Nucleus accumbens (tissue), 56 donors: ENCODE results near the gene LLPH.

Source experiments
- DNase-seq, 56 donors: peaks; one replicate each; lab custom pipeline; 2025; lab: John Stamatoyannopoulos, UW

Gene LLPH

DNA sequence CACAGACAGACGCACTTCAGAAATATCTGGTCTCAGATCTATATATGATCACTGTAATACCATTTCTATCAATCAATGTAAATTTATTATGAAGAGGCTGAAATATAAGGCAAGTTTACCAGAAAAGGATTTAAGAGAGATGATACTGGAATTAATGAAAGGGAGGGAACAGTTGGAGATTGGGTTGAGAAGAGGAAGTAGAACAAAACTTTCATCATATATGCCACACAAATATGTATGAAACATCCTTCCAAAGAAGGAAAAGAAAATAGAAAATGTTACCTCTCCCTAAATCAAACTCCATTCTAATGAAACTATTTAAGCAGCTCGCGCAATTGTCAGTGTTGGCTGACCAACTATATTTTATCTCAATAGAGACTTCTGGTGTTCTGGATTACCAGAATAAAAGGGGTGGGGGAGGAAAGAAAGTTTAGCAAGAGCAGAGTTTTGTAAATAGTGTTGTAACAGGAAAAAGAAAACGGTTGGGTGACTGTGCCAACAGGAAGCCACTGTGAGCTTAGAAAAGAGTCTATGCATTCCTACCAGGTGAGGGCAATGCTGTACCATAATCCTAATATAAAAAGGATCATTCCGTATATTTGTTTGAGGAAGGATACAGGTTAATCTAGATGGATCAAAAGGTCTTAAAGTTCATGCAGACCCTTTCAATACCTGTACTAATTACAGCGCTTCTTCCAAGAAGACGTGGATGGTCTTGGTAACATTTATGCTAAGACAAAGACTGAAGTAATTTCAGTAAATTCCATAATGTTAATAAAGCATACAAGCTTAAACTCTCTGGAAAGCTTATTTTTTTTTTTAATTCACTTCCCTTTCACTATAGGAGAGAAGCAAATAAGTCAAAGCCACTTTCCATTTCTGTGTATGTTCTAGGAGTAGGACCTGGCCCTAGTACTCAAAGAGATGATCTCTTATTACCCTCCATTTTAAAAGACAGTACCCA is 14.5 kb upstream of the LLPH start:
- DNase-seq = no peak

DNA sequence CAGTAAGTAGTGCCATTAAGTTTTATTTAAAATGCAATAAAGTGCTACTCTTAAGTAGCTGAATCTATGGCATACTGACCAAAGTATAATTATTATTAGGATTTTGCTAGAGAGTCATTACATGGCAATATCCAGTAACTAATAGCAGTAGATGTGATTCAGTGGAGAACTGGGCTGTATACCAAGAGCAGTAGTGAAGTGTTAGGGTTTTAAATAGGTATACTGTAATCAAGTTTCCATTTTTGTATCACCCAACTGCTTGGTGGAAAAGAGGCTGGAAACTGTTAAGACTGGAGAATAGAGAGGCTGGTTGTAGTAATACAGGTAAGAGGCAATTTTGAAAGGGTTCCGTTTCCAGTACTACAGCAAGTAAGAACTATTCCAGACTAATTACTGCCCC is 13.3 kb upstream of the LLPH start:
- DNase-seq = no peak

DNA sequence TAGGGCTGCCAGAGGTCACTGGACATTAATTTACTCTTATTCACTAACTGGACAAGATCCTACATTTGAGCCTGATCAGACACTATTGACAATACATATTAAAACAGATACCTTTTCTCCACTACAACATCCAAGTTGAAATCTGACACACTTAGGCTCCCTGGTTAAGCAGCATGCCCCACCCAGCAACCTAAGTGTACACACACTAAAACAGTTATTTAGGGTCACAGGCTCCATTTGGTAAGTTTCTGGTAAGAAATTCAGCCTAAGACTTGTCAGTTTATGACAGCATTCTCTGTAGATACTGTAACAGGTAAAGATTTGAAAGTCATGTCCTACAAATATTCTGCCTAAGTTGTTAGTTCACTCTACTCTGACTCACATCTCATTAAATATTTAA is 12.3 kb upstream of the LLPH start:
- DNase-seq = no peak

DNA sequence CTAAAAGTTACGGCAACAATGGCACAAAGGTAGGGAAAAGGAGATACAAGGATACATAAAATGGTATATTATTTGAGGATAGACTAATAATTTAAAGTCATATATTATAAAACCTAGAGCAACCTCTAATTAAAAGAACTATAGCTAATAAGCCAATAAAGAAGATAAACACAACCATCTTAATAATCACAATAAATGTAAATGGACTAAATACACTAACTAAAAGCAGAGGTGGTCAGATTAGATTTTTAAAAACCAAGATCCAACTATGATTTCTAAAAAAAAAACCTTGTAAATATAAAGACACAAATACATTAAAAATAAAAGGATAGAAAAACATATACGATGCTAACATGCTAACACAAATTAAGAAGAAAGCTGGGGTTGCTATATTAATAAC is 10.7 kb upstream of the LLPH start:
- DNase-seq = no peak

DNA sequence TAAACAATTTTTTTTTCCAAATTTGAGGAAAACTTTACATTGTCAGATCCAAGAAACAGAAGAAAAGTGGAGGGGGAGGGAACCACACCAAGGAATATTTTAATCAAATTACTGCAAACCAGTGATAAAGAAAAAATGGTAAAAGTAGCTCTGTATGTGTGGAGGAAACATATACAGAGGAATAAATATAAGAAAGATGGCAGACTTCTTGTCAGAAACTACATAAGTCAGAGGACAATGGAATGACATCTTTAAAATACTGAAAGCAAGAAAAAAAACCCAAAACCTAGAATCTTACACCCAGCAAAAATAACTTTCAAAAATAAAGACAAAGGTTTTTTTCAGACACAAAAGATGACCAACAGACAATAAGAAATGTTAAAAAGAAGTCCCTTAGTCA is 10.2 kb upstream of the LLPH start:
- no peak for DNase-seq

DNA sequence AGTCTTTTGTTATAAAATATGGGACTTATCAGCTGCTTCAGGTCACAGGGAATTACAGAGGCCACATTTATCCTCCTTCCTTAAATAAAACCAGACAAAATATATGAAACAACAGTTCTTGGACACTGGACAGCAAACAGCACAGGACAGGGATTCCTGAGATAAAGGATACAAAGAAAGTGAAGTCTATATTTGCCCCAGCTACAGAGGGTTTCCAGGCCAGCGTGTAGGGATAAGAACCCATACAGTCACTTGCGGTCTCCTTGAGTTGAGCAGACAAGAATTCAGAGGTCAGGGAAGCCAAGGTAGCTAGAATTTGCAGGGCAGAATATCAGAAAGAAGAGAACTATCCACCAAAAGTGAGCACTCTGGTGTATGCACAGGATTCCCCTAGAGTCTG is 8.8 kb upstream of the LLPH start:
- no peak for DNase-seq

DNA sequence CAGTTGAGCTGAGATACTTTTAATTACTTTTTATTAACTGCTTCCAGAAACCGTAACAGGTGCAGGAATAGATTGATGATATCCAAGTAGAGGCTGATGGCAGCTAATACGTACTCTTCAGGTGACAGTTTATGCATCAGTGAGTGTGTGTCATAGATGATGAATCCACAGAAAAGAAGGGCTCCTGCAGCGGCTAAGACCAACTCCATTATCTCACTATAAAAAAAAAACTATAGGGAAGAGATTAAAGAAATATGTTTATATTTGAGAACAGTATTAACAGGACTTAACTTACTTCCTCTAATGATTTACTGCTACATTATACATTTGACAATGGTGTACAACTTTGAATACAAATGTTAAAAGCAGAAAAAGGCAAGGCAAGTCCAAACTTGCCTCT is 7.4 kb upstream of the LLPH start:
- DNase-seq = no peak

DNA sequence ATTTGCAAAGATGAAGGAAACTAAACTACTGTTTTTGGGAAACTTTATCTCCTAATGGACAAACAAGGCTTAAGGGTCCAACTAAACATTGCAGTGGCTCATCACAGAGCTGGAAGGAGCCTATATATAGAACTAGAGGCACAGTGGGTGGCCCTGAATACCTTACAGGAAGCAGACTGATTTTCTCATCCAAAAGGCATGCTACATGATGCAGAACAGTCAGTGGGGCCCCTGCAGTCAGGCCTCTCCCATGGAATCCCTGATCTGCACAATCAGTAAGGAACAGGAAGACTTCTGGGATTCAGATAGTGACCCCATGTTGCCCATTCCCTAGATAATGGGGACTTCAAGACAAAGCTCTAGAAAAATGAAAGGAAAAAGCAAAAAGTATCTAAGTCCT is 1.9 kb upstream of the LLPH start:
- DNase-seq = no peak

DNA sequence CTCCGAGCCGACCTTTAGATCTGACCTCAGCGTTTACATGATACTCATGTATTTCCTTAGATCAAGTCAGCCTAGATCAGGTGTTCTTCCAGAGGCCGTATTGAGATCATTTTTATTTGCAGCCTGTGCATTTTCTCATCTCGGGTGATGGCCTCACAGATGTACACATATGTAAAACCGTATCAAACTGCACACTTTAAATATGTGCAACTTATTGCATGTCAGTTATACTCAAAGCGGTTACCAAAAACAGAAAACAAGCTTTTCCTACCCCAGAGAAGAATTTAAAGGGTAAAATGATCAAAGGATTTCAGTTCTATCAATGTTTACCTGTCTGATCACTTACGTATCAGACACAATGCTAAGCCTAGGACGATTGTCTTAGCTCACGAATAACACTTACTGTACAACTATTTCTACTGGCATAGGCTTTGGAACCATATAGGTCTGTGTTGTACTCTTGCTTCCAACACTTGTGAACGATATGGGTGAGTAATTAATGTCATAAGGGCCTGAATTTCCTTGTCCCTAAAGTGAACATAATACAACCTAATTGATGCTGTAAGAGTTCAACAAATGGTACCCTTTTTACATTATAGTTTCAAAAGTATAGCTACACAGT is 628 bp upstream of the LLPH start:
- DNase-seq = no peak

DNA sequence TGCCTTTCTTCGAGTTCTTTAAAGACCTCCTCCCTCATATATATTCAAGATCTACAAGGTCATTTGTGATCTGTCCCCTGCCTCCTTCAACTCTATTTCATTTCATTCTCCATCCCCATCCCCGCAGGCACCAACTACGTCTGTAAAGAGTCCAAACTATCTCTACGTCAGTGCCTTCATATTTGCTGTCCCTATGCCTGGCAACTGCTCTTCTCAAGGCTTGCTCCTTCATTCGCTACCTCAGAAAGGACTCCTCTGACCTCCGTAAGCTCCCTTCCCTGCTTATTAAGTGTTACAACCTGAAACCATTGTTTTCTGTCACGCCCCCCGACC is 650 bp downstream of the LLPH start:
- DNase-seq = peak in 1 of 56 donors; percentile 11

DNA sequence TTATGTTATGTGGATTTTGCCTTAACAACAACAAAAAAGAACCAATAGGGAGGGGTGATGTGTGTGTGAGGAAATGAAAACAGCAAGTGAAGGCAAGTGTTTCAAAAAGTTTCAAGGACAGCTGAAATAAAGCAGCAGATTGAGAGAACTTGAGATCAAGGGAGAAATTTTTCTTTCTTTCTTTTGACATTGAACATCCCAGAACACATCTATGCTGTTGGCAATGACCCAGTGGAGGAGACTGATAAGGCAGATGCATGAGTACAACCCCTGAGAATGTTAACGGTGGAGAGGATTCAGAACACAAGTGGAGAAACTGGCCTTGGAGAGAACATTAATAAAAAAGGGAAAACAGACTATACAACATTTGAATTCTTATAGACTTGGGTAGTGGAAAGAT is 2.9 kb downstream of the LLPH start:
- no peak for DNase-seq

DNA sequence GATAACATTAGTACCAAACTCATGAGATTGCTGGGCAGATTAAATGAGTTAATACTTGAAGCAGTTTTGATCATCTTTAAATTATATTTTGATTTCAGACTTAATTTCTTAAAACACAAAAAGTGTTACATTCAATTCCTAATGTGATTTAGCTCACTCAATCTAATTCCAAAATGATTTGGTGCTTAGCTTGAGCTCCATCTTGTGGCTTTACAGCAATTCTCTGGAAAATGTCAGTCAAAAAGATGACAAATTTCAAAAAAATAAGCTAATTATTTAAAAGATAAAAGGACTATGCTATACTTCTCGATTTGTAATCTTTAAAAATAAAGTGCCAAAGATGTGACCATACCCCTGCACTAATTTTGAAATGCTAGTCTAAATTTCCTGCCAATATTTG is 10.1 kb downstream of the LLPH start:
- no peak for DNase-seq

DNA sequence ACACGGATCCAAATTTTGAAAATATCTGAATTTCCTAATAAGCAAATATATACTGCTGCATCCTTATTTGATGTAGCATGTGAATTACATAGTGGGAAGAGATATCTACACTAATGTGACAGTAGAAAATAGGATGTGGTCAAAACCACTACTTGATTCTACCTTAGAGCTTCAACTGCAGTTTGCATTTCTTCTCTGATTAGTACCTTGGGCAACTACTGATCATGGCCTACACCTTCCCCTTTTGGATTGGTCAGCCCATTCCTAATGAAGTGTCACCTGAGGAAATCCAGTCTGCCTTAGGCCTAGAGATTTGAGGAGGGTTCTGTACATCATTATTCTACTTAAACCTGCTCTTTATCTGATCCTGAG is 10.7 kb downstream of the LLPH start:
- DNase-seq = no peak

DNA sequence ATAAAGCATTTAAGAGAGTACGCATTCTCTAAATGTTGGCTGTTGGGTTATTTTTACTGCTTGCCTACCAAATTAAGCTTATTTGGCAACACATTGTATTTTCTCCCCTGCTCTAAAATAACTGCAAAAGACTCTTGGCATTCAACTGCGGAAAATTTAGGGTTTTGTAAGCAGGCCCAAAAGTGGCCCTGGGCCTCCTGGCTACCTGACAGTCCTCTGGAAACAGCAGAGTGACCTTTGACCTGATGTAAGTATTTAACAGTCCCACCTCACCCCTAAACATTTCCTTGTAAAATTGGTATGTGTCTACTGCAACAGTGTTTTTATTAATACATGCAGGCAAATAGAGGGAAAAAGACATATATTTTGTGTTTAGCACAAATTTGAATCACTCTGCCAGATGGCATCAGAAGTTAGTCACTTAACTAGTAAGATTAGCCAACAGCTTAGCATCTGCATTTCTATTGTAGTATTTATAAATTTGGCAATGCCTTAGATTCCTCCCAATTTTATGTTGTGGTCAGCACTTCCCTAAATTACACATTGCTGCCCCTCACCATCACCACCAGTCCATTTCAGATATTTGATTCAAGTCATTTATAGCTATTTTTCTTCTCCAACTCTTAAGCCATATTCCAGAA is 11.2 kb downstream of the LLPH start:
- no peak for DNase-seq

DNA sequence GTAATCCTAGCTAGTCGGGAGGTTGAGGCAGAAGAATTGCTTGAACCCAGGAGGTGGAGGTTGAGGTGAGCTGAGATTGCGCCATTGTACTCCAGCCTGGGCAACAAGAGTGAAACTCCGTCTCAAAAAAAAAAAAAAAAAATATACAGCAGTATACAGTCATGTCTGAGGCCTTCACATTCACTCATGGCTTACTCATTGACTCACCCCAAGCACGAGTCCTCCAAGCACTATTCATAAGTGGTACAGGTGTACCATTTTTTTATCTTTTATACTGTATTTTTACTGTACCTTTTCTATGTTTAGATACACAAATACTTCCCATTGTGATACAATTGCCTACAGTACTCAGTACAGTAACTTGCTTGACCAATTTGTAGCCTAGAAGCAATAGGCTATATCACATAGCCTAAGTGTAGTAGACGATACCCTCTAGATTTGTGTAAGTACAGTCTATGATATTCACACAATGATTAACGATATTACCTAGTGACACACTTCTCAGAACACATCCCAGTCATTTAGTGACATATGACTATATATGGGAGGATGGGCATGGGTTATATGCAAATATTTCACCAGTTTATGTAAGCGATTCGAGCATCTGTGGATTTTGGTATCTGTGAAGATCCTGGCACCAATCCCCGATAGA is 12.2 kb downstream of the LLPH start:
- no peak for DNase-seq

DNA sequence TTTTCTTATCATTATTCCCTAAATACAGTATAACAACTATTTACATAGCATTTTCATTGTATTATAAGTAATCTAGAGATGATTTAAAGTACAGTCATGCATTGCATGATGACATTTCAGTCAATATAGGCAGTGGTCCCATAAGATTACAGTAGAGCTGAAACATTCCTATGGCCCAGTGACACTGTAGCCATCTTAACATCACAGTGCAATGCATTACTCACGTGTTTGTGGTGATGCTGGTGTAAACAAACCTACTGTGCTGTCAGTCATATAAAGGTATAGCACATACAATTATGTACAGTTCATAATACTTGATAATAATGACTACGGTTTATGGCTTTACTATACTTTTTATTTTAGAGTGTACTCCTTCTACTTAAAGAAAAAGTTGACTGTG is 13.3 kb downstream of the LLPH start:
- DNase-seq = no peak

DNA sequence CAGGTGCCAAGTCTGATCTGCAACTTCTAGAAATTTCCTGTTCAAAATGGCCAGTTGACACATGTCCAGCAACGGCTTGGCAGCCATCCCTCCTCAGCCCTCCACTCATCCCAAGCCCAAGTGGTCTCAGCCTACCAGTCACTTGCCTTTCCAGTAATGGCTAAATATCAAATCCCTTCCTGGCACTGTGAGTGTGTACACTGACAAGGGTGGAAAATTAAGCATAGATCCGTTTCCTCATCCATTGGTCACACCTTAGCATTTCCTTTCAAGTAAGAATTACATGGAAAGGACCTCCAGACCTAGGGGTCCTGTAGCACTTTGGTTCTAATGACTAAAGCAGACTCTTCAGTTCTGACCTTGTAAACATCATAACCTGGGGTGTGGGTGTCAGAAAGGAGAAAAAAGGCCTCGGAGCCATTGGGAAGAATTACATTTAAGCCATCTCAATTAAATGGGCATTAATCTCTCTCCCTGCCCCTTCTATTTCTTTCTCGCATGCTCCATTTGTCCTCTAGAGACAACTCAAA is 15.4 kb downstream of the LLPH start:
- no peak for DNase-seq

DNA sequence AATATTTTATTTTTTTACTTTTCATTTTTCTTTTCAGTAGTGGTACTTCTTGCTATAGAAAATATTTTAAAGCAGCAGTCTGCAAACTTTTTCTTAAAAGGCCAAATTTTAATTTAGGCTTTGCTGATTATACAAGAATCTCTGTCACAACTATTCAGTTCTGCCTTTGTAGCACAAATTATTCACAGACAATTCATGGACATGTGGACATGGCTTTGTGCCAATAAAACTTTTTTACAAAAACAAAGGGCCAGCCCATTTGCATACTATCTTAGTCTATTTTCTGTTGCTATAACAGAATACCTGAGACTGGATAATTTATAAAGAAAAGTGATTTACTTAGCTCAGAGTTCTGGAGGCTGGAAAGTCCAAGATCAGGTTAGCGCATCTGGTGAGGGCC is 17.1 kb downstream of the LLPH start:
- DNase-seq = no peak

DNA sequence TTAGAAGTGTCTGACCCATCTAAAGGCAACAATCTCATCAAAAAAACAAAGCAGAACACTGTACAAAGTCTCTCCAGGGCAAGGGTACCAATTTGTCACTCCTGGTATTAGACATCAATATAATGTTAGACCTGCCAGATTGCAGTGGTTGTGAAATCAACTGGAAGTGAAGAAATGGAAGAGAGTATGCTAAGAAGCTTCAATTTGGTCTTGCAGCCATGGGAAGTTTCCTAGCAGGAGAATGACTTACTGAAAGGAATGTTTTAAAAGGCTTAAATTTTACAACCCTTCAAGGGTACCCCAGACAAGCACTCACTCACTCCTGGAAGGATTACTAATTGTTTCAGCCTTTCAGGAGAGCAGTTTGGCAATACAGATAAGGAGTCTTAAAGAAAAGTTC is 18.9 kb downstream of the LLPH start:
- DNase-seq = no peak

DNA sequence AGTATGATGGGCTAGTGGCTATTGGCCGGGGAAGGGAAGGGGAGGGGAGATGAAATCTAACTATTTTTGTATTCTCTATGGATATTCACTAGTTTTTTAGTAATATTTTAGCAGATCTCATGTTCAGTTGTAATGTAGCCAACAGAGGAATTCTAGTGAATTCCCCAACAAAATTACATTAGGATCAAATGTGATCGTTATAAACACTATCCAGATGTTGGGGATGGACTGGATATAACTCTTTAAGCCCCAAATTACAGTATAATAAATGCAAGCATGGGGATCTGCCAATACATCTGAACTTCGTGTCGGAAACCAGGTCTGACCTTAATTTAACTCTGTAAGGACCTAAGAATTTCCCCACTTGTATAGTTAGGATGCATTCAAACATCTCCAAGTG is 21.5 kb downstream of the LLPH start:
- DNase-seq = no peak

DNA sequence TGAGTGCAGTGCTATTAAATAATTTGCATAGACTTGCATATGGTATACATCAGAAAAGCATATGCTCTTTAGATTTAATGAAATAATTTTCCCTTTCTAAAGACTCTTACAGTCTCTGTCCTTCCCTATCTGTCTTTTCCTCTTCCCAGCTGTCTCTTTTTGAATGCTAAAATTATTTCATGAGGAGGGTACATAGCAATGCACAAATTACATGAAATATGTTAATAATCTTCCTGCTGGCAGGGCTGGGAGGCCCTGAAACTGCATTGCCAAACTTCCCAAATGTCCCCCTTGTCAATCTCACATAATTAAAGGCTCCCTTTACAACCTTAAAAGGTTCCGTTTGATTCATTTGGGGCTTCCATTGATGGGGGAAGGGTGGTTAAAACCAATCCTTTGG is 22.2 kb downstream of the LLPH start:
- no peak for DNase-seq
